ENCODE measurements around the gene LRRC59. TPM values are rescaled to one million over a fixed set of nuclear protein-coding genes. Genes with fewer than 3 reads are reported as not detected.
A peak's percentile ranks its signal among the peaks of the same experiment; 100 is the strongest.

Gene LRRC59
- total RNA-seq, 1 experiment from 2014 or later, result 306 TPM

DNA sequence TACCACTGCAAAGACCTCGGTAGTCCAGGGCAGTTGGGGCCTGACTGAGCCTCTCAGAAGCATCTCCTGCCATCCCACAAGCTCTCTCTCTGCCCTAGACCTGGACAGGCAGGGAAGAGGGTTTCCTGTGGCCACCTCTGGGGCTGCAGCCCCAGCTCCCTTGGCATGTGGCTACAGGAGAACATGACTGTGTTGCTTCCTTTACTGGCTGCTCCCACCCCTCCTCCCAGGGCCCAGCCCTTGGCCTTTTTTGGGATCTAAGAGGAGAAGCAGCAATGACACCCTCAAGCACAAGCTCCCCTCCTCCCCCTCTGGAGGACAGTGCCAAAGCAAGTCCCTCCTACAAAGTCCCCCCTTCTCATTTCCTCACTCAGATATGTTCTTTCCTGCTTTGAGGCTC, 29.9 kb downstream of the LRRC59 start:
- ChIA-PET CTCF (interaction anchor here (0.7 to 1.3 kb wide), 2 partner anchors 112 to 280 kb away, joined by 3 to 4 read pairs; no protein-coding TSS in a partner anchor), POLR2A (interaction anchor here (0.7 to 2.2 kb wide), 2 partner anchors 14 to 100 kb away, joined by 3 to 8 read pairs; no protein-coding TSS in a partner anchor)
- DNase-seq (ENCODE audit: unreplicated experiment), result no peak
- Mint-ChIP-seq H3K9me3 (ENCODE audit: unreplicated experiment) (no peaks in the 10 kb centered on the region), H3K27me3 (ENCODE audit: insufficient read depth, unreplicated experiment) (no peaks in the 10 kb centered on the region), H3K27ac (ENCODE audit: low read depth, unreplicated experiment) (no peak overlapping the region), H3K4me1 (ENCODE audit: insufficient read depth, unreplicated experiment) (peaks cover 14% of the 10 kb centered on the region), H3K36me3 (ENCODE audit: insufficient read depth, unreplicated experiment) (peaks cover 51% of the 10 kb centered on the region), H3K4me3 (ENCODE audit: unreplicated experiment) (no peak overlapping the region)
- no TSS peak for BruUV-seq (replicated peaks)
- TF ChIP-seq, protein P1, sequence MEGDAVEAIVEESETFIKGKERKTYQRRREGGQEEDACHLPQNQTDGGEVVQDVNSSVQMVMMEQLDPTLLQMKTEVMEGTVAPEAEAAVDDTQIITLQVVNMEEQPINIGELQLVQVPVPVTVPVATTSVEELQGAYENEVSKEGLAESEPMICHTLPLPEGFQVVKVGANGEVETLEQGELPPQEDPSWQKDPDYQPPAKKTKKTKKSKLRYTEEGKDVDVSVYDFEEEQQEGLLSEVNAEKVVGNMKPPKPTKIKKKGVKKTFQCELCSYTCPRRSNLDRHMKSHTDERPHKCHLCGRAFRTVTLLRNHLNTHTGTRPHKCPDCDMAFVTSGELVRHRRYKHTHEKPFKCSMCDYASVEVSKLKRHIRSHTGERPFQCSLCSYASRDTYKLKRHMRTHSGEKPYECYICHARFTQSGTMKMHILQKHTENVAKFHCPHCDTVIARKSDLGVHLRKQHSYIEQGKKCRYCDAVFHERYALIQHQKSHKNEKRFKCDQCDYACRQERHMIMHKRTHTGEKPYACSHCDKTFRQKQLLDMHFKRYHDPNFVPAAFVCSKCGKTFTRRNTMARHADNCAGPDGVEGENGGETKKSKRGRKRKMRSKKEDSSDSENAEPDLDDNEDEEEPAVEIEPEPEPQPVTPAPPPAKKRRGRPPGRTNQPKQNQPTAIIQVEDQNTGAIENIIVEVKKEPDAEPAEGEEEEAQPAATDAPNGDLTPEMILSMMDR (IDR thresholded peaks at IDR 0.05; ENCODE audit: unreplicated experiment), result no peak
- intact Hi-C loops (cut with micrococcal nuclease), result no loop called here

DNA sequence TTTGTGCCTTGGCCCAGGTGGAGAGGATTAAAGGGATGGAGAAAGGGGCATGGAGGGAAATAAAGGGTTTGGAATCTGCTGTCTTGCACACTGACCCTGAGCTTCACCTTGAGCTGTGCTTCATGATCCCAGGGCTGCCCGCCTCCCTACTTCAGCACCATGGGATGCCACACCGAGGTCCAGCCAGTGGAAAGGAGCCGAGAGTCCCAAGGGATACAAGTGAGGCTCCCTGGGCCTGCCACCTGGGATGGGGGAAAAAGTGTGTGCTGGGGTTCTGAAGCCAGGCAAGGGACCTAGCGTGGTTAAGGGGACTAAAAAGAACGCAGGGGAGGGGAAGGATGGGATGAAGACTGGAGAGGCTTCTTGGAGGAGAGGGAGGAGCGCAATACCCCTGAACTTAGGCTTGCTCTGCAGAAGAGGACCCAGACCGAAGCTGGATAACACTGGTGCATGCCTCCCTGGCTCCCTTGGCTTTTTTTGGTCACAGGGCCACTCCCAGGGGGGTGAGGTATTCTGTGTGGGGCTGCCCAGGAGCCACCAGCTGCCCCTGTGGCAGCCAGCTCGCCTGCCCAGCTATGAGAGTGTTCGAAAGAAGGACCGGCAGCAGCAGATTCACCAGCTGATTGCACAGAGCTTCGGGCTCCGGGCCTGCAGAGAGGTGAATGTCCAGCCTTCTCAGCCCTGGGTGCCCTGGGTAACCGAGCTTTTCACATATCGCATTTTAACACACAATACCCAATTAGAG, 31.5 kb downstream of the LRRC59 start:
- intact Hi-C loops (cut with micrococcal nuclease), result no loop called here
- no TSS peak for BruUV-seq (replicated peaks)
- Mint-ChIP-seq H3K4me1 (ENCODE audit: insufficient read depth, unreplicated experiment) (peaks cover 7% of the 10 kb centered on the region), H3K4me3 (ENCODE audit: unreplicated experiment) (no peak overlapping the region), H3K36me3 (ENCODE audit: insufficient read depth, unreplicated experiment) (peaks cover 44% of the 10 kb centered on the region), H3K9me3 (ENCODE audit: unreplicated experiment) (no peaks in the 10 kb centered on the region), H3K27me3 (ENCODE audit: insufficient read depth, unreplicated experiment) (no peaks in the 10 kb centered on the region), H3K27ac (ENCODE audit: low read depth, unreplicated experiment) (no peak overlapping the region)
- POLR2A ChIA-PET, result interaction anchor here (0.7 to 1.2 kb wide), 4 partner anchors 11 to 87 kb away, joined by 3 read pairs; no protein-coding TSS in a partner anchor
- TF ChIP-seq, protein P1 (IDR thresholded peaks at IDR 0.05; ENCODE audit: unreplicated experiment), result no peak
- DNase-seq (ENCODE audit: unreplicated experiment), result no peak
- CTCF ChIA-PET, result interaction anchor here (0.6 to 1.5 kb wide), 6 partner anchors 10 to 778 kb away, joined by 3 to 11 read pairs (median 3); partner anchors contain the start of gene LRRC59

DNA sequence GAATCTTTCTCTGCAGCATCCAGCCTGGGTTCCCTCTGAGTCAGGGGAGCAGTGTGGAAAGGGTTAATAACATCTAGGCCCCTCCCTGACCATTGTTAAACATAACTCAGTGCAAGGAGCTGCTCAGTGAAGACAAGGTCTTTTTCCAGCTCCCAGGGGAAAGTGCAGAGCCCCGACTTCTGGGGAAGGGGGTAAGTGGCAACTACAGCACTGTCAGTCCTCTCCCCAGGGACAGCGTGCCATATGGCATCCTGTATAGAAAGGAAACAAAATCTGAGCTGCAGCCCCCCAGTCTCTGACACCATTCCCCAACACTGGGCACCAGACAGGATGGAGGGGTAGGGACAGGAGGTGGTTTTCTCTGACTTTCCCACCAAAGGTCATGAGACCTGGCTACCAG, 32.2 kb downstream of the LRRC59 start:
- H3K4me3 Mint-ChIP-seq (ENCODE audit: unreplicated experiment), result no peak overlapping the region

DNA sequence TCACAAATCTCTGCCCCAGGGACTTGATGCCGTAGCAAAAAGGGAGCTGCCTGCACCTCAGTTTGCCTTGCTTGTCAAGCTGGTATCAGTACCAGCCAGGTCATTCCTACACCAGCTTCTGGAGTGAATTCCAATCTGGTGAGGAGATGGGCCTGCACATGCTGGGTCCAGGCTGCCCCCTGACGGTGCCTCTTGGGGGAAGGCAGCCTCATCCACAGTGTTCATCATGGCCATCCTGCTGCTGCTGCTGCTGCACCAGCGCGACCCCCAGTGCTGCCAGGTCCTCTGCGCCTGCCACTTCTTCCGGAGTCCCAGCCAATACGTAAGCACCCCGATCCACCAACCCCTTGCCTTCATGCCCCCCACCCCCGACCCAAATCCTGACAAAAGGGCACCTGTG, 32.6 kb downstream of the LRRC59 start:
- intact Hi-C loops (cut with micrococcal nuclease), result no loop called here
- CTCF ChIA-PET, result interaction anchor here (0.7 to 1.5 kb wide), 3 partner anchors 17 to 136 kb away, joined by 3 to 11 read pairs (median 5); partner anchors contain the start of gene LRRC59
- no TSS peak for BruUV-seq (replicated peaks)
- Mint-ChIP-seq H3K4me3 (ENCODE audit: unreplicated experiment) (no peak overlapping the region), H3K4me1 (ENCODE audit: insufficient read depth, unreplicated experiment) (peaks cover 7% of the 10 kb centered on the region), H3K9me3 (ENCODE audit: unreplicated experiment) (no peaks in the 10 kb centered on the region), H3K27ac (ENCODE audit: low read depth, unreplicated experiment) (peak overlapping the region; percentile 64), H3K36me3 (ENCODE audit: insufficient read depth, unreplicated experiment) (peaks cover 35% of the 10 kb centered on the region), H3K27me3 (ENCODE audit: insufficient read depth, unreplicated experiment) (no peaks in the 10 kb centered on the region)
- TF ChIP-seq, protein P1 (IDR thresholded peaks at IDR 0.05; ENCODE audit: unreplicated experiment), result no peak
- no peak for DNase-seq (ENCODE audit: unreplicated experiment)
- POLR2A ChIA-PET, result interaction anchor here (0.6 to 3.4 kb wide), 3 partner anchors 83 to 227 kb away, joined by 3 to 19 read pairs (median 3); no protein-coding TSS in a partner anchor

More for the DNA sequence above, 32.2 kb downstream of the LRRC59 start:
- POLR2A ChIA-PET, result interaction anchor here (0.6 to 1.1 kb wide), 3 partner anchors 11 to 227 kb away, joined by 3 read pairs; no protein-coding TSS in a partner anchor
- intact Hi-C loops (cut with micrococcal nuclease), result no loop called here
- H3K9me3 Mint-ChIP-seq (ENCODE audit: unreplicated experiment), result no peaks in the 10 kb centered on the region
- TF ChIP-seq, protein P1 (IDR thresholded peaks at IDR 0.05; ENCODE audit: unreplicated experiment), result no peak
- CTCF ChIA-PET, result interaction anchor here (0.6 to 1.5 kb wide), 5 partner anchors 17 to 135 kb away, joined by 3 to 11 read pairs (median 3); partner anchors contain the start of gene LRRC59
- no peaks in the 10 kb centered on the region for H3K27me3 Mint-ChIP-seq (ENCODE audit: insufficient read depth, unreplicated experiment)
- H3K27ac Mint-ChIP-seq (ENCODE audit: low read depth, unreplicated experiment), result peak overlapping the region; percentile 64
- peaks cover 39% of the 10 kb centered on the region for H3K36me3 Mint-ChIP-seq (ENCODE audit: insufficient read depth, unreplicated experiment)
- no TSS peak for BruUV-seq (replicated peaks)
- peaks cover 7% of the 10 kb centered on the region for H3K4me1 Mint-ChIP-seq (ENCODE audit: insufficient read depth, unreplicated experiment)
- no peak for DNase-seq (ENCODE audit: unreplicated experiment)
